Trophoblast cell (in vitro differentiated cells and primary cell): ENCODE measurements around the gene PRKCH.
"Not testable (repeated sequence)": the region's sequence is repeated elsewhere in the genome, so short reads cannot be mapped to it uniquely, and the experiment has no call there.

Experiments
- DNase-seq, 2 donors: peaks; one replicate each; pipeline ENCODE4 v3.0.0-alpha.2; 2016
- H2AFZ ChIP-seq: 2 replicates; pipeline ENCODE4 v1.6.1; 2013; ENCODE audit warnings: low read length, moderate library complexity, mild to moderate bottlenecking; ENCODE audit not compliant: insufficient read depth, poor library complexity
- H2AK5ac ChIP-seq: 2 replicates; pipeline ENCODE4 v1.6.1; 2013; ENCODE audit warnings: mild to moderate bottlenecking, low read length
- H2BK120ac ChIP-seq: 2 replicates; pipeline ENCODE4 v1.6.1; 2013; ENCODE audit warnings: low read length, mild to moderate bottlenecking, moderate library complexity; ENCODE audit not compliant: insufficient read depth, poor library complexity
- H2BK12ac ChIP-seq: 2 replicates; pipeline ENCODE4 v1.6.1; 2013; ENCODE audit warnings: mild to moderate bottlenecking, low read length, moderate library complexity
- H2BK5ac ChIP-seq: 2 replicates; pipeline ENCODE4 v1.6.1; 2013; ENCODE audit warnings: low read length, low read depth, moderate library complexity, mild to moderate bottlenecking; ENCODE audit not compliant: poor library complexity
- H3K14ac ChIP-seq: 2 replicates; pipeline ENCODE4 v1.6.1; 2013; ENCODE audit warnings: mild to moderate bottlenecking, low read length
- H3K18ac ChIP-seq: 2 replicates; pipeline ENCODE4 v1.6.1; 2013; ENCODE audit warnings: mild to moderate bottlenecking, low read length
- H3K23ac ChIP-seq: 2 replicates; pipeline ENCODE4 v1.6.1; 2013; ENCODE audit warnings: low read length
- H3K27ac ChIP-seq: 2 replicates; pipeline ENCODE4 v1.5.1; 2013; ENCODE audit warnings: low read depth, mild to moderate bottlenecking, inconsistent platforms, low read length, moderate library complexity
- H3K27me3 ChIP-seq: 2 replicates; pipeline ENCODE4 v1.6.1; 2013; ENCODE audit warnings: inconsistent platforms, mild to moderate bottlenecking, low read length, moderate library complexity; ENCODE audit not compliant: insufficient read depth
- H3K36me3 ChIP-seq, 2 experiments: 1 replicate in 1 of 2; 2 replicates in 1 of 2; pipeline ENCODE4 v1.6.1; 2013; ENCODE audit warnings: low read length in 2 of 2, mild to moderate bottlenecking in 2 of 2, moderate library complexity in 1 of 2; ENCODE audit not compliant: insufficient read depth in 2 of 2, control insufficient read depth in 1 of 2
- H3K4ac ChIP-seq: 2 replicates; pipeline ENCODE4 v1.6.1; 2013; ENCODE audit warnings: low read depth, mild to moderate bottlenecking, low read length, moderate library complexity
- H3K4me1 ChIP-seq, 2 experiments: 1 replicate in 1 of 2; 2 replicates in 1 of 2; pipeline ENCODE4 v1.6.1; 2013; ENCODE audit warnings: low read length in 2 of 2, mild to moderate bottlenecking in 2 of 2, moderate library complexity in 1 of 2; ENCODE audit not compliant: insufficient read depth in 2 of 2, control insufficient read depth in 1 of 2
- H3K4me2 ChIP-seq: 2 replicates; pipeline ENCODE4 v1.6.1; 2013; ENCODE audit warnings: inconsistent platforms, mild to moderate bottlenecking, low read length, moderate library complexity
- H3K4me3 ChIP-seq: 2 replicates; pipeline ENCODE4 v1.5.1; 2013; ENCODE audit warnings: mild to moderate bottlenecking, low read depth, low read length, inconsistent platforms
- H3K79me1 ChIP-seq: one replicate; pipeline ENCODE4 v1.6.1; 2013; ENCODE audit warnings: low read length
- H3K79me2 ChIP-seq: 2 replicates; pipeline ENCODE4 v1.6.1; 2013; ENCODE audit warnings: low read length, mild to moderate bottlenecking; ENCODE audit not compliant: control insufficient read depth, insufficient read depth, poor library complexity
- H3K9ac ChIP-seq: 2 replicates; pipeline ENCODE4 v1.6.1; 2013; ENCODE audit warnings: mild to moderate bottlenecking, low read length
- H3K9me3 ChIP-seq: 2 replicates; pipeline ENCODE4 v1.6.1; 2013; ENCODE audit warnings: low read depth, mild to moderate bottlenecking, control low read depth, inconsistent platforms, low read length; ENCODE audit not compliant: insufficient read depth
- H4K12ac ChIP-seq: 2 replicates; pipeline ENCODE4 v1.6.1; 2013; ENCODE audit warnings: low read depth, mild to moderate bottlenecking, low read length, moderate library complexity
- H4K8ac ChIP-seq: 2 replicates; pipeline ENCODE4 v1.6.1; 2013; ENCODE audit warnings: low read depth, mild to moderate bottlenecking, low read length, moderate library complexity
- H4K91ac ChIP-seq: one replicate; pipeline ENCODE4 v1.6.1; 2013; ENCODE audit warnings: low read depth, mild to moderate bottlenecking, low read length, moderate library complexity
- WGBS: extraction: QIAGEN DNeasy Blood & Tissue Kit; methylation state at CpG from one replicate; pipeline ENCODE4 v1.1.7; 2013; ENCODE audit warnings: missing lambda C conversion rate; ENCODE audit not compliant: insufficient read length, insufficient coverage; ENCODE audit errors: extremely low coverage; 5-methylcytosine and 5-hydroxymethylcytosine counted together

The PRKCH gene

DNA sequence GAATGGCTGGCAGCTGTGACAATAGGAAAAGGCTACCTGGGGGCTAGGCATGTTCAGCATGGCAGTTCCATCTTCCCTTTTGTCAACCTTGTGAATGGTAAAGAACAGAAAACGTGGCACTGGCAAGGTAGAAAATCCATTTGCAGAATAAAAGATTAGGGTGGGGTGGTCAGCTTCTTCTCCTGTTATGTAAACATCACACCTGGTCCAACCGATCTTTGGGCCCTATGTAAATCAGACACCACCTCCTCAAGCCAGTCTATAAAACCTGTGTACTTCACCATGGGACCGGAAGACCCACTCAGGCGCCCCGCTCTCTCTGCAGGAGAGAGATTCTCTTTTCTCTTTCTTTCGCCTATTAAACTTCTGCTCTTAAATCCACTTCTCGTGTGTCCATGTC lies 20.6 kb upstream of the PRKCH start:
- Histone ChIP-seq H3K9ac (no peak overlapping the region), H2BK12ac (peak overlapping the region; percentile 94), H3K9me3 (no peaks in the 10 kb centered on the region), H2BK120ac (peak overlapping the region; percentile 72), H4K91ac (no peak overlapping the region), H4K12ac (no peak overlapping the region), H3K79me1 (peaks cover 12% of the 10 kb centered on the region), H3K4me1 (peaks cover 7 to 8% of the 10 kb centered on the region in 2 experiments), H3K36me3 (no peaks in the 10 kb centered on the region), H3K23ac (no peak overlapping the region), H3K79me2 (peaks cover 2% of the 10 kb centered on the region), H2BK5ac (peak overlapping the region; percentile 63), H3K18ac (peak overlapping the region; percentile 65), H4K8ac (no peak overlapping the region), H3K27me3 (no peaks in the 10 kb centered on the region), H3K4me3 (no peak overlapping the region), H2AK5ac (peak overlapping the region; percentile 62), H3K27ac (no peak overlapping the region), H3K4ac (no peak overlapping the region), H3K14ac (no peak overlapping the region), H3K4me2 (no peak overlapping the region), H2AFZ (no peak overlapping the region)
- DNase-seq = no peak
- WGBS = no CpG with 5 or more reads among the region's 7 CpGs

DNA sequence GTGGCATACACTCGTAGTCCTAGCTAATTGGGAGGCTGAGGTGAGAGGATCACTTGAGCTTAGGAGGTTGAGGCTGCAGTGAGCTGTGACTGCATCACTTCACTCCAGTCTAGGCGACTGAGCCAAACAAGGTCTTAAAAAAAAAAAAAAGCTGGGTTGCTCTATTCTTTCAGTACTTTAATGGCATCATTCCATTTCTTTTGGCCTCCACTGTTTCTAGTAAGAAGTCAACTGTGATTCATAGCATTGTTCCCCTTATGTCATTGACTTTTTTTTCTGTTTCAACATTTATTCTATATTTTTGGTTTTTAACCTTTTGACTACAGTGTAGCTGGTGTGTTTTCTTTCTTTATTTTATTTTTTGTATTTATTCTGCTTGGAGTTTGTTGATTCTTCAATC lies 16.7 kb upstream of the PRKCH start:
- peaks cover 3% of the 10 kb centered on the region for H3K9me3 ChIP-seq
- H2AK5ac ChIP-seq = no peak overlapping the region
- no peak overlapping the region for H3K9ac ChIP-seq
- H2BK12ac ChIP-seq = no peak overlapping the region
- no peak overlapping the region for H2BK5ac ChIP-seq
- H3K27ac ChIP-seq = no peak overlapping the region
- no peak overlapping the region for H3K4me3 ChIP-seq
- no peak overlapping the region for H3K14ac ChIP-seq
- H3K79me2 ChIP-seq = no peaks in the 10 kb centered on the region
- no peak overlapping the region for H4K91ac ChIP-seq
- H3K4me2 ChIP-seq = no peak overlapping the region
- no peak overlapping the region for H3K18ac ChIP-seq
- no peak overlapping the region for H4K8ac ChIP-seq
- no peak for DNase-seq
- H4K12ac ChIP-seq = no peak overlapping the region
- no peaks in the 10 kb centered on the region for H3K4me1 ChIP-seq
- no peaks in the 10 kb centered on the region for H3K79me1 ChIP-seq
- H3K23ac ChIP-seq = no peak overlapping the region
- H2BK120ac ChIP-seq = no peak overlapping the region
- H3K4ac ChIP-seq = no peak overlapping the region
- H3K27me3 ChIP-seq = no peaks in the 10 kb centered on the region
- WGBS = no CpG with 5 or more reads among the region's 2 CpGs
- H3K36me3 ChIP-seq = no peaks in the 10 kb centered on the region
- no peak overlapping the region for H2AFZ ChIP-seq

DNA sequence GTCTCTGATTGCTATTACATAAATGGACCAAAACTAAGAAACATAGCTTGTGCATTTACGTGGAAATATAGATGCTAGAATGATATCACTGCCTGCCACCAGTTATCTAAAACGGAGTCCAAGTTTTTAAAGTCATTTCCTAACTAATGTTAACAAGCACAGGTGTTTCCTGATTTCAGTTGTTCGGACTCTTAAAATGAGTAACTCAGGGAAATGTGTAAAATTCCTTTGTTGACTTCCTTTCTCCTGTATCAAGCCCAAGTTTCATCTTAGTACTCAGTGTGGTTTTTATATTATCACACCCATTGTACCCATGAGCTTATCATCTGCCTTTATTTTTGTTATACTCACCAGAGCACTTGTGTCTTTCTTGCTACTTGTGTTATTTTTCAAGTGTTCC lies 13.2 kb upstream of the PRKCH start:
- H2BK12ac ChIP-seq = no peak overlapping the region
- H4K12ac ChIP-seq = no peak overlapping the region
- H3K18ac ChIP-seq = no peak overlapping the region
- H3K36me3 ChIP-seq = peaks cover 0 to 5% of the 10 kb centered on the region in 2 experiments
- DNase-seq = no peak
- no peaks in the 10 kb centered on the region for H3K4me1 ChIP-seq
- no peak overlapping the region for H4K91ac ChIP-seq
- no peak overlapping the region for H2BK5ac ChIP-seq
- no peak overlapping the region for H3K23ac ChIP-seq
- peaks cover 11% of the 10 kb centered on the region for H3K9me3 ChIP-seq
- no peak overlapping the region for H2AFZ ChIP-seq
- H3K79me2 ChIP-seq = no peaks in the 10 kb centered on the region
- no peak overlapping the region for H3K4me2 ChIP-seq
- WGBS = no CpG with 5 or more reads among the region's 3 CpGs
- no peak overlapping the region for H4K8ac ChIP-seq
- H3K27me3 ChIP-seq = no peaks in the 10 kb centered on the region
- no peak overlapping the region for H2AK5ac ChIP-seq
- H2BK120ac ChIP-seq = no peak overlapping the region
- H3K79me1 ChIP-seq = no peaks in the 10 kb centered on the region
- H3K4ac ChIP-seq = no peak overlapping the region
- H3K14ac ChIP-seq = no peak overlapping the region
- no peak overlapping the region for H3K4me3 ChIP-seq
- no peak overlapping the region for H3K27ac ChIP-seq
- no peak overlapping the region for H3K9ac ChIP-seq

DNA sequence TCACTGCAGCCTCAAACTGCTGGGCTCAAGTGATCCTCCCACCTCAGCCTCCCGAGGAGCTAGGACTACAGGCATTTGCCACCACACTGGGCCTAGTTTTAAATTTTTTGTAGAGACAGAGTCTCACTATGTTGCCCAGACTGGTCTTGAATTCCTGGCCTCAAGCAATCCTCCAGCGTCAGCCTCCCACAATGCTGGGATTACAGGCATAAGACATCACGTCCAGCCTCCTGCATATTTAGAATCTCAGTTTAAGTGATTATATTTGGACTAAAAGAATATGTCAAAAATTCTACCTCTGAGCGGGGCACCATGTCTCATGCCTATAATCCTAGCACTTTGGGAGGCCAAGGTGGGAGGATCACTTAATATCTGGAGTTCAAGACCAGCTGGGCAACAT lies 12.7 kb upstream of the PRKCH start:
- not testable (repeated sequence) for H4K91ac ChIP-seq, H3K4me3 ChIP-seq, H2BK5ac ChIP-seq, H3K18ac ChIP-seq, H3K27me3 ChIP-seq, H3K4ac ChIP-seq, H3K14ac ChIP-seq, H4K8ac ChIP-seq, H2AFZ ChIP-seq, H2BK12ac ChIP-seq, H2AK5ac ChIP-seq, H3K4me2 ChIP-seq, H2BK120ac ChIP-seq, H3K9ac ChIP-seq, H3K27ac ChIP-seq, H3K79me2 ChIP-seq, H3K36me3 ChIP-seq, H3K23ac ChIP-seq, H4K12ac ChIP-seq, H3K79me1 ChIP-seq, H3K4me1 ChIP-seq
- peak; percentile 68 to 79 for DNase-seq
- no CpG with 5 or more reads among the region's 4 CpGs for WGBS
- H3K9me3 ChIP-seq = peaks cover 11% of the 10 kb centered on the region
